Suprapubic skin (tissue), 4 donors: ENCODE results near the gene CSAD.

Experiments
- CTCF ChIP-seq, 2 donors: fragments of 200-600 bp in 1 of 2; fragments of 450-650 bp in 1 of 2; sonication (generic) in 1 of 2; IDR thresholded peaks; one replicate each; pipeline ENCODE4 v1.5.1; 2016 to 2019; ENCODE audit warnings: antibody characterized with exemption in 2 of 2, mild to moderate bottlenecking in 1 of 2, moderate library complexity in 1 of 2
- POLR2A ChIP-seq, 2 donors: fragments of 450-650 bp; IDR thresholded peaks; one replicate each; pipeline ENCODE4 v1.6.1; 2017; ENCODE audit warnings: antibody characterized with exemption in 2 of 2, mild to moderate bottlenecking in 2 of 2, moderate library complexity in 2 of 2
- POLR2AphosphoS5 ChIP-seq, 3 donors: sonication (generic); formaldehyde crosslinking; IDR thresholded peaks; one replicate each; pipeline ENCODE4 v1.6.1; 2017; ENCODE audit warnings: antibody characterized with exemption in 3 of 3

- no peak for TF ChIP-seq CTCF (IDR thresholded peaks at IDR 0.05)
- no peak for TF ChIP-seq POLR2AphosphoS5 (IDR thresholded peaks at IDR 0.05)
- no peak for TF ChIP-seq POLR2A (IDR thresholded peaks at IDR 0.05)
Measured at GRCh38 chr12:53219956-53220693, 39.4 kb upstream of the CSAD start.
